Large intestine (tissue), 3 donors: ENCODE measurements around the gene SLC35B4. TPM values are rescaled to one million over a fixed set of nuclear protein-coding genes. Genes with fewer than 3 reads are reported as not detected.
"Not testable (repeated sequence)": the region's sequence is repeated elsewhere in the genome, so short reads cannot be mapped to it uniquely, and the experiment has no call there.

ENCODE experiments used
- DNase-seq, 2 donors: peaks; one replicate each; pipeline versions ENCODE4 v3.0.0 to v3.0.0-alpha.2; 2013
- H3K27ac ChIP-seq: one replicate; pipeline ENCODE4 v1.5.1; 2013; ENCODE audit warnings: low read length
- H3K27me3 ChIP-seq: 2 replicates; pipeline ENCODE4 v1.6.1; 2013; ENCODE audit warnings: low read length; ENCODE audit not compliant: control insufficient read depth, insufficient read depth
- H3K36me3 ChIP-seq: 2 replicates; pipeline ENCODE4 v1.6.1; 2013; ENCODE audit warnings: low read length; ENCODE audit not compliant: control insufficient read depth, insufficient read depth
- H3K4me1 ChIP-seq: one replicate; pipeline ENCODE4 v1.6.1; 2013; ENCODE audit warnings: low read length; ENCODE audit not compliant: control insufficient read depth, insufficient read depth
- H3K4me3 ChIP-seq: one replicate; pipeline ENCODE4 v1.5.1; 2013; ENCODE audit warnings: low read length
- H3K9me3 ChIP-seq: one replicate; pipeline ENCODE4 v1.6.1; 2013; ENCODE audit warnings: mild to moderate bottlenecking, low read depth, low read length, moderate library complexity; ENCODE audit not compliant: control insufficient read depth
- WGBS: methylation state at CpG from one replicate; pipeline ENCODE4 v1.1.5; 2013; ENCODE audit warnings: low lambda C conversion rate; ENCODE audit not compliant: insufficient coverage; 5-methylcytosine and 5-hydroxymethylcytosine counted together
- polyA plus RNA-seq: library from polyadenylated mRNA; unstranded; fragments of 120-200 nt; gene quantifications from one replicate; pipeline ENCODE4 v1.2.1, GENCODE V29; 2013

The SLC35B4 gene
- polyA plus RNA-seq, 1 donor, result 10.5 TPM

- WGBS, result 100% methylated on average over 1 of the region's 2 CpGs
- Histone ChIP-seq H3K27ac (no peak overlapping the region), H3K36me3 (peaks cover 33% of the 10 kb centered on the region), H3K4me3 (no peak overlapping the region), H3K27me3 (no peaks in the 10 kb centered on the region), H3K9me3 (no peaks in the 10 kb centered on the region), H3K4me1 (no peaks in the 10 kb centered on the region)
- DNase-seq, result no peak
These were observed 19.2 kb downstream of the SLC35B4 start for GRCh38 chr7:134297489-134297888.

DNA sequence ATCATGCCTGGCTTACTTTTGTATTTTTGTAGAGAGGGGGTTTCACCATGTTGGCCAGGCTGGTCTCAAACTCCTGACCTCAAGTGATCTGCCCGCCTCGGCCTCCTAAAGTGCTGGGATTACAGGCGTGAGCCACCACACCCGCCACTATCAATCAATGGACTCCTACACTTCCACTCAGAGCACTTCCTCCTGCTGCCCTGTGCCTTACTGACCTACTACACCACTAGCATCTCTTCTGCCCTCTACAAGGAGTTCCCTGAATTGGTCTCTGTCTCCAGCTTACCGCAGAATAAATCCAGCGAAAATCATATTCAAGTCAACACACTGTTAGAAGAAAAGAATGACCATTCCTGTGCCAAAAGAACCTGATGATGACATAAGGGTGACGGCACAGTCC, 20.7 kb downstream of the SLC35B4 start:
- not testable (repeated sequence) for H3K4me1 ChIP-seq, H3K27ac ChIP-seq, DNase-seq, H3K4me3 ChIP-seq, H3K27me3 ChIP-seq, H3K9me3 ChIP-seq
- WGBS, result no CpG with 5 or more reads among the region's 7 CpGs
- peaks cover 25% of the 10 kb centered on the region for H3K36me3 ChIP-seq

GRCh38 chr7:134293002-134293740, 23.6 kb downstream of the SLC35B4 start:
- no peak overlapping the region for H3K27ac ChIP-seq
- DNase-seq, result peak; percentile 34 to 67
- H3K27me3 ChIP-seq, result no peaks in the 10 kb centered on the region
- no peak overlapping the region for H3K4me3 ChIP-seq
- 100% methylated on average over 1 of the region's 12 CpGs for WGBS
- no peaks in the 10 kb centered on the region for H3K9me3 ChIP-seq
- peaks cover 17% of the 10 kb centered on the region for H3K36me3 ChIP-seq
- no peaks in the 10 kb centered on the region for H3K4me1 ChIP-seq

GRCh38 chr7:134290286-134290685, 26.4 kb downstream of the SLC35B4 start:
- 80% methylated on average over 1 of the region's 3 CpGs for WGBS
- no peak for DNase-seq
- no peaks in the 10 kb centered on the region for H3K27me3 ChIP-seq
- H3K4me1 ChIP-seq, result no peaks in the 10 kb centered on the region
- H3K9me3 ChIP-seq, result no peaks in the 10 kb centered on the region
- no peak overlapping the region for H3K4me3 ChIP-seq
- H3K36me3 ChIP-seq, result peaks cover 13% of the 10 kb centered on the region
- no peak overlapping the region for H3K27ac ChIP-seq

GRCh38 chr7:134289841-134290240, 26.9 kb downstream of the SLC35B4 start:
- Histone ChIP-seq H3K27me3 (no peaks in the 10 kb centered on the region), H3K4me1 (no peaks in the 10 kb centered on the region), H3K9me3 (no peaks in the 10 kb centered on the region), H3K4me3 (no peak overlapping the region), H3K36me3 (peaks cover 8% of the 10 kb centered on the region), H3K27ac (no peak overlapping the region)
- no peak for DNase-seq
- WGBS, result no CpG with 5 or more reads among the region's 2 CpGs

DNA sequence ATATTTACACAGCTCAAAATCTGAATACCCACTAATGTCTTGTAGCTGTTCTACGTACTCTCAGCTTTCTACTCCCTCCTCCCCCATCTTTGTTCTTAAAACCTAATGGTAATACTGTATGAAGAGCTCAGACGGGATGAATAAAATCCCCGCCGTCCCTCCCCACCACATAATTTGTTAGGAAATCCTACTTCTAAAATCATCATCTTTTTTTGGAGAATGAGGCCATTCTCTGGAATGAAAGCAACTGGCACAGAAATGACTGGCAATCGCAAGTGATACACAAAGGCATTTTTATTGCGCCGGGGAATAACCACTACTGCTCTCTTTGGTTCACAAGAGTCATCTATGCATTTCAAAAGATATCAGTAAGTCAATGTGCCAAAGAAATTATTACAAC, 27.3 kb downstream of the SLC35B4 start:
- peaks cover 4% of the 10 kb centered on the region for H3K36me3 ChIP-seq
- H3K9me3 ChIP-seq, result no peaks in the 10 kb centered on the region
- no peak overlapping the region for H3K27ac ChIP-seq
- no peak overlapping the region for H3K4me3 ChIP-seq
- no peaks in the 10 kb centered on the region for H3K27me3 ChIP-seq
- no peak for DNase-seq
- H3K4me1 ChIP-seq, result no peaks in the 10 kb centered on the region
- 100% methylated on average over 2 of the region's 7 CpGs for WGBS

DNA sequence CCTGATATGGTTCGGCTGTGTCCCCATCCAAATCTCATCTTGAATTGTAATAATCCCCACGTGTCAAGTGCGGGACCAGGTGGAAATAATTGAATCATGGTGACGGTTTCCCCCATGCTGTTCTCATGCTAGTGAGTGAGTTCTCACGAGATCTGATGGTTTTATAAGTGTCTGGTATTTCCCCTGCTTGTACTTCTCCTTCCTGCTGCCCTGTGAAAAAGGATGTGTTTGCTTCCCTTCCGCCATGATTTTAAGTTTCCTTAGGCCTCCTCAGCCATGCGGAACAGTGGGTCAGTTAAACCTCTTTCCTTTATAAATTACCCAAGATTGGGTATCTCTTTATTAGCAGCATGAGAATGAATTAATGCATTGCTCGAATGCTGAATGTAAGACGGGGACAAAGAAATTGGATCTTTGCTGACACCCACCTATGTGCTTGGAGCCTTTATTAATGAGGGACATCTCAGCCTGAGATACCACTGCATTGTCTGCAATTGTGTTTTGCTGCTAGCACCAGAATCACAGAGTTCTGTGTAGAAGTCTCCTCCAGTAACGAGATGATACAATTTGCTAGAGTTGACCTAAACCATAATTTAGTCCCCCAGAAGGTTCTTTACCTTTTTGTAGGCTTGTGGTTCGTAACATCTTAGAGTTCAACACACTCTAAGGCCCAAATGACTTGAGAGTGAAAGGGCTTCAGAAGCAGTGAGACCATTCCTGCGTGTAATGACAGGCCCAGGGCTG, 28.6 kb downstream of the SLC35B4 start:
- H3K4me3 ChIP-seq, result no peak overlapping the region
- H3K9me3 ChIP-seq, result no peaks in the 10 kb centered on the region
- DNase-seq, result no peak
- H3K27me3 ChIP-seq, result no peaks in the 10 kb centered on the region
- H3K4me1 ChIP-seq, result no peaks in the 10 kb centered on the region
- no CpG with 5 or more reads among the region's 12 CpGs for WGBS
- H3K36me3 ChIP-seq, result no peaks in the 10 kb centered on the region
- H3K27ac ChIP-seq, result no peak overlapping the region

- H3K4me3 ChIP-seq, result no peak overlapping the region
- WGBS, result no CpG with 5 or more reads among the region's 3 CpGs
- no peak for DNase-seq
- H3K27me3 ChIP-seq, result no peaks in the 10 kb centered on the region
- no peaks in the 10 kb centered on the region for H3K36me3 ChIP-seq
- H3K27ac ChIP-seq, result no peak overlapping the region
- no peaks in the 10 kb centered on the region for H3K9me3 ChIP-seq
- no peaks in the 10 kb centered on the region for H3K4me1 ChIP-seq
These were observed 31.8 kb downstream of the SLC35B4 start for GRCh38 chr7:134284952-134285351.

DNA sequence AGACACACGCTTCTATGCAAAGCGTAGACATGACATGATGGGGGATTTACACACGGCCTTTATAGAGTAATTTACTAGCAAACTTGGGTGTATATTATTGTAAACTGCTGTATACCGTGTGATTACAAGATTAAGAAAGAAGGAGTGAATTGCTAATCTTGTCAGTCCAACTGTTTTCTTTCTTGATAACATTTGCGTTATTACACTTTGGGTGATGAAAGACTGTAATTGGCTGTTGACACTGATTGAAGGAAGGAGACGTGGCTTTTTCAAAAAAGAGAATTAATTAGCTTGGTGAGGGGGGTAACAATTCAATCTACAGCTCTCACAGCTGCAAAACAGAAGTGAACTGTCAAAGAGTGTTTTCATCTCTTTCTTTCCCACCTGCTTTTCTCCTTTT, 32.7 kb downstream of the SLC35B4 start:
- H3K27me3 ChIP-seq, result no peaks in the 10 kb centered on the region
- H3K36me3 ChIP-seq, result no peaks in the 10 kb centered on the region
- no peaks in the 10 kb centered on the region for H3K9me3 ChIP-seq
- no peak overlapping the region for H3K4me3 ChIP-seq
- H3K27ac ChIP-seq, result no peak overlapping the region
- no peaks in the 10 kb centered on the region for H3K4me1 ChIP-seq
- no peak for DNase-seq
- 25% methylated on average over 1 of the region's 6 CpGs for WGBS

DNA sequence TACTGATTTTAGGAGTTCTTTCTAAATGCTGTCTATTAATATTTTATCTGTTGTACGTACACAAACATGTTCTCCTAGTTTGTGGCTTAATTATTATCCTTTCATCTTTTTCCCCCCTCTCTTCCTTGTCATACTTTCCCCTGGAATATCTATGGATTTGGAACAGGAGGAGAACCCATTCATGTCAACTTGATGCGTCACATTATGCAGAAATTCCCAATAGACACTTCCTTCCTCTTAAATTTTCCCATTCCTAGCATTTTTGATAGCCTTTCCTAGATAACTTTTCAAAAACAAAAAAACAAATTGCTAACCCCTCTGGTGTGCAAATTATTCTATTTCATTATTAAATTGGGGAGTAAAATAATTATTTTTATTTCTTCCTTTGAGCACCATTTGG, 36.2 kb downstream of the SLC35B4 start:
- Histone ChIP-seq H3K27me3 (no peaks in the 10 kb centered on the region), H3K4me3 (no peak overlapping the region), H3K4me1 (no peaks in the 10 kb centered on the region), H3K27ac (no peak overlapping the region), H3K36me3 (no peaks in the 10 kb centered on the region), H3K9me3 (no peaks in the 10 kb centered on the region)
- no peak for DNase-seq
- 92% methylated on average over 2 of the region's 2 CpGs for WGBS

DNA sequence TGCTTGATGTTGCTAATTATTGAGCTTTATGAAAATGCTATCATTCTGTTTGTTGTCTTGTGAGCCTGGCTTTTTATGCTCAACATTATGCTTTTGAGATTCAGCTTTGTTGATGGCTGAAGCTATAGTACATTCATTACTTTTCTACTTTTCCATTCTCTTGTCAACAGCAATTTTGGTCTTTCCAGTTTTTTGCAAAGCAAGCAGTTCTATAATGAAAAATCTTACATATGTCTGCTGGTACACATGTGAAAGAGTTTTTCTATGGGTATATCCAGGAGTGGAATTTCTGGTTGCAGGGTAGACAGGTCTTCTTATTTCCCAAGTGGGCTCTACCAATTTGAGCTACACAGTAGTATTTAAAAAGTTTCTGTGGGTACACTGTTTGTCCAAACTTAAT, 36.8 kb downstream of the SLC35B4 start:
- no peak for DNase-seq
- Histone ChIP-seq H3K27ac (no peak overlapping the region), H3K4me1 (no peaks in the 10 kb centered on the region), H3K36me3 (no peaks in the 10 kb centered on the region), H3K4me3 (no peak overlapping the region), H3K27me3 (no peaks in the 10 kb centered on the region), H3K9me3 (no peaks in the 10 kb centered on the region)
